K562 (cell line): ENCODE data around the gene APBA2. TPM values are rescaled to one million over a fixed set of nuclear protein-coding genes. Genes with fewer than 3 reads are reported as not detected.

Source experiments
- CBFA2T3 ChIP-seq: fragments of 450-650 bp; IDR thresholded peaks from 2 replicates; pipeline ENCODE4 v1.6.1; 2017
- EZH2 ChIP-seq: IDR thresholded peaks from 2 replicates; pipeline ENCODE4 v1.6.1; 2012; ENCODE audit warnings: low read depth, mild to moderate bottlenecking, inconsistent platforms, low read length, borderline replicate concordance
- FIP1L1 ChIP-seq: fragments of 200-400 bp; formaldehyde crosslinking; IDR thresholded peaks from 2 replicates; pipeline ENCODE4 v1.6.1; 2018; ENCODE audit warnings: mild to moderate bottlenecking, low read depth, low read length; ENCODE audit not compliant: poor library complexity, severe bottlenecking
- HES1 ChIP-seq: fragments of 450-650 bp; IDR thresholded peaks from 2 replicates; pipeline ENCODE4 v1.6.1; 2016; ENCODE audit warnings: low read depth, mild to moderate bottlenecking, moderate library complexity
- IRF9 ChIP-seq: fragments of 450-650 bp; IDR thresholded peaks from 2 replicates; pipeline ENCODE4 v1.6.1; 2016; ENCODE audit warnings: missing biosample characterization, missing genetic modification characterization
- KAT7 ChIP-seq: sonication (generic); formaldehyde crosslinking; IDR thresholded peaks from 2 replicates; pipeline ENCODE4 v1.8.0; 2022; ENCODE audit warnings: missing genetic modification reagents, mild to moderate bottlenecking, borderline replicate concordance
- MED1 ChIP-seq: sonication (generic); formaldehyde crosslinking; IDR thresholded peaks from 2 replicates; pipeline ENCODE4 v1.8.1; 2023; ENCODE audit warnings: missing genetic modification reagents, borderline replicate concordance
- MTA2 ChIP-seq: fragments of 450-650 bp; IDR thresholded peaks from 2 replicates; pipeline ENCODE4 v1.6.1; 2016; ENCODE audit warnings: low read depth
- NCOA2 ChIP-seq, 2 experiments: fragments of 450-650 bp; IDR thresholded peaks; 2 replicates each; pipeline ENCODE4 v1.6.1; 2018; ENCODE audit warnings: mild to moderate bottlenecking in 2 of 2, moderate library complexity in 1 of 2; ENCODE audit not compliant: partially characterized antibody in 2 of 2
- NFE2 ChIP-seq: IDR thresholded peaks from 2 replicates; pipeline ENCODE4 v1.6.1; 2014; ENCODE audit warnings: antibody characterized with exemption, low read depth
- NR1H2 ChIP-seq: sonication (generic); formaldehyde crosslinking; IDR thresholded peaks from 2 replicates; pipeline ENCODE4 v1.4.0; 2020; ENCODE audit warnings: mild to moderate bottlenecking, missing genetic modification reagents
- PHB2 ChIP-seq: fragments of 450-650 bp; IDR thresholded peaks from 2 replicates; pipeline ENCODE4 v1.6.1; 2017; ENCODE audit warnings: low read depth
- POLR2G ChIP-seq: fragments of 200-400 bp; formaldehyde crosslinking; IDR thresholded peaks from 2 replicates; pipeline ENCODE4 v1.6.1; 2017; ENCODE audit warnings: low read depth, mild to moderate bottlenecking, antibody characterized with exemption, low read length, moderate library complexity
- POU5F1 ChIP-seq: fragments of 150-350 bp; IDR thresholded peaks from 2 replicates; pipeline ENCODE4 v1.6.1; 2014; ENCODE audit warnings: borderline replicate concordance, low read length, low read depth, mild to moderate bottlenecking; ENCODE audit not compliant: partially characterized antibody
- SMAD4 ChIP-seq: fragments of 250-450 bp; sonication (Bioruptor Pico); conservative IDR thresholded peaks from 2 replicates; pipeline ENCODE4 v1.8.0; 2021; ENCODE audit warnings: inconsistent platforms, mild to moderate bottlenecking, moderate library complexity
- SRSF1 ChIP-seq: fragments of 200-400 bp; formaldehyde crosslinking; IDR thresholded peaks from 2 replicates; pipeline ENCODE4 v1.6.1; 2017; ENCODE audit warnings: mild to moderate bottlenecking, low read depth, low read length, moderate library complexity
- TCF3 ChIP-seq: sonication (generic); formaldehyde crosslinking; IDR thresholded peaks from 2 replicates; pipeline ENCODE4 v1.4.0; 2020; ENCODE audit warnings: mild to moderate bottlenecking, missing genetic modification reagents
- TFE3 ChIP-seq: fragments of 450-650 bp; formaldehyde crosslinking; IDR thresholded peaks from 2 replicates; pipeline ENCODE4 v1.4.0; 2020; ENCODE audit warnings: mild to moderate bottlenecking, mixed read lengths
- ZFP1 ChIP-seq: fragments of 450-650 bp; formaldehyde crosslinking; IDR thresholded peaks from 2 replicates; pipeline ENCODE4 v1.4.0; 2020; ENCODE audit warnings: mild to moderate bottlenecking, mixed read lengths
- ZNF140 ChIP-seq: fragments of 250-450 bp; sonication (Bioruptor Pico); IDR thresholded peaks from 2 replicates; pipeline ENCODE4 v1.8.0; 2021; ENCODE audit warnings: moderate library complexity, mild to moderate bottlenecking, inconsistent platforms
- ZNF316 ChIP-seq: fragments of 450-650 bp; IDR thresholded peaks from 2 replicates; pipeline ENCODE4 v1.6.1; 2016
- ZNF740 ChIP-seq, 3 experiments: fragments of 200-800 bp in 1 of 3; sonication (Bioruptor generic) in 1 of 3; sonication (generic) in 1 of 3; formaldehyde crosslinking in 1 of 3; IDR thresholded peaks; 2 replicates each; pipeline versions ENCODE4 v1.6.1 to v1.8.0; 2016 to 2022; ENCODE audit warnings: mild to moderate bottlenecking in 2 of 3, missing compliant biosample characterization in 2 of 3, missing genetic modification characterization in 2 of 3, missing genetic modification reagents in 1 of 3
- ZNF79 ChIP-seq: fragments of 250-450 bp; sonication (Bioruptor Pico); IDR thresholded peaks from 2 replicates; pipeline ENCODE4 v1.4.0; 2020; ENCODE audit warnings: low read depth, mild to moderate bottlenecking, moderate library complexity
- polyA plus RNA-seq, 8 experiments: library from polyadenylated mRNA; depleted of rRNA in 4 of 8; stranded (reverse) in 5 of 8; unstranded in 3 of 8; fragments of >200 nt; fragmentation: Nextera tagmentation in 2 of 8; fragmentation: Illumina TruSeq in 1 of 8; extraction: Ambion mirVana in 2 of 8; extraction: Trizol in 1 of 8; gene quantifications; 2 replicates each; pipeline versions ENCODE4 v1.2.1 to v1.2.3, GENCODE V29; 2011 to 2014; ENCODE audit warnings: inconsistent platforms in 1 of 8, missing spikeins in 1 of 8
- total RNA-seq, 7 experiments: library from RNA; depleted of rRNA in 6 of 7; stranded (reverse); fragments of >200 nt in 6 of 7; fragmentation: Illumina TruSeq in 2 of 7; extraction: Trizol in 2 of 7; gene quantifications; 2 replicates each; pipeline versions ENCODE4 v1.2.1 to v1.2.3, GENCODE V29; 2011 to 2021; ENCODE audit warnings: low replicate concordance in 1 of 7

APBA2 gene
- total and polyA plus RNA-seq, 9 of the 15 experiments (the other 6 are each of a cell fraction or from before 2014, with no cell fraction given) = 0.24 to 40.9 (median 25.2) TPM

- TF ChIP-seq PHB2 (no peak), ZFP1 (no peak), CBFA2T3 (peak; percentile 89), NFE2 (no peak), EZH2 (no peak), IRF9 (tag) (no peak), ZNF140 (CRISPR knock-in tag) (no peak), NR1H2 (CRISPR knock-in tag) (no peak), HES1 (no peak), SRSF1 (no peak), TFE3 (CRISPR knock-in tag) (no peak), SMAD4 (peak; percentile 34; the same call in 1 of the 2 replicates), FIP1L1 (no peak), MED1 (CRISPR knock-in tag) (no peak), TCF3 (CRISPR knock-in tag) (peak; percentile 92), MTA2 (peak; percentile 59), ZNF740 (CRISPR knock-in tag; IDR thresholded peaks at IDR 0.05) (no peak), ZNF740 (tag; IDR thresholded peaks at IDR 0.05) (no peak), POLR2G (0 out of 2 replicates have a peak, but pooled peaks have one; percentile 26), ZNF316 (no peak), ZNF79 (CRISPR knock-in tag) (no peak), NCOA2 (IDR thresholded peaks at IDR 0.05; ENCODE audit: partially characterized antibody in 2 of 2) (no peak), POU5F1 (no peak), KAT7 (CRISPR knock-in tag) (no peak)
These were observed 19.0 kb downstream of the APBA2 start (continued) for GRCh38 chr15:28904541-28905315.
